AG04449 (cell line): Measurements from ENCODE around the gene TWSG1.
"Not testable (repeated sequence)": the region's sequence is repeated elsewhere in the genome, so short reads cannot be mapped to it uniquely, and the experiment has no call there.

Experiments used
- CTCF ChIA-PET: fragments of 350-600 bp; formaldehyde crosslinking; extraction: SDS; loops from one replicate; lab custom pipeline; 2021; ENCODE audit warnings: antibody characterized with exemption; lab: Yijun Ruan, JAX
- POLR2A ChIA-PET: fragments of 400-600, 350-600 bp; formaldehyde crosslinking; extraction: SDS; loops from one replicate; lab custom pipeline; 2020; ENCODE audit warnings: antibody characterized with exemption, inconsistent platforms; lab: Yijun Ruan, JAX
- DNase-seq: peaks from one replicate; pipeline ENCODE4 v3.0.0-alpha.2; 2010; ENCODE audit warnings: low read depth, low spot score
- H3K4me3 ChIP-seq: 2 replicates; pipeline ENCODE4 v1.5.1; 2011; ENCODE audit warnings: low read depth, mild to moderate bottlenecking, control low read depth, low read length
- TF ChIP-seq, protein P1 (sequence below): IDR thresholded peaks from one replicate; pipeline ENCODE4 v1.5.1; 2011; ENCODE audit warnings: mild to moderate bottlenecking, moderate library complexity, low read length, control low read depth, inconsistent platforms; ENCODE audit not compliant: insufficient read depth; ENCODE audit errors: missing control alignments

The TWSG1 gene

GRCh38 chr18:9428301-9428706 is 93.7 kb downstream of the TWSG1 start:
- POLR2A ChIA-PET, result no interaction called here
- CTCF ChIA-PET, result no interaction called here
- H3K4me3 ChIP-seq, result no peak overlapping the region
- TF ChIP-seq, protein P1, sequence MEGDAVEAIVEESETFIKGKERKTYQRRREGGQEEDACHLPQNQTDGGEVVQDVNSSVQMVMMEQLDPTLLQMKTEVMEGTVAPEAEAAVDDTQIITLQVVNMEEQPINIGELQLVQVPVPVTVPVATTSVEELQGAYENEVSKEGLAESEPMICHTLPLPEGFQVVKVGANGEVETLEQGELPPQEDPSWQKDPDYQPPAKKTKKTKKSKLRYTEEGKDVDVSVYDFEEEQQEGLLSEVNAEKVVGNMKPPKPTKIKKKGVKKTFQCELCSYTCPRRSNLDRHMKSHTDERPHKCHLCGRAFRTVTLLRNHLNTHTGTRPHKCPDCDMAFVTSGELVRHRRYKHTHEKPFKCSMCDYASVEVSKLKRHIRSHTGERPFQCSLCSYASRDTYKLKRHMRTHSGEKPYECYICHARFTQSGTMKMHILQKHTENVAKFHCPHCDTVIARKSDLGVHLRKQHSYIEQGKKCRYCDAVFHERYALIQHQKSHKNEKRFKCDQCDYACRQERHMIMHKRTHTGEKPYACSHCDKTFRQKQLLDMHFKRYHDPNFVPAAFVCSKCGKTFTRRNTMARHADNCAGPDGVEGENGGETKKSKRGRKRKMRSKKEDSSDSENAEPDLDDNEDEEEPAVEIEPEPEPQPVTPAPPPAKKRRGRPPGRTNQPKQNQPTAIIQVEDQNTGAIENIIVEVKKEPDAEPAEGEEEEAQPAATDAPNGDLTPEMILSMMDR, result no peak
- no peak for DNase-seq

DNA sequence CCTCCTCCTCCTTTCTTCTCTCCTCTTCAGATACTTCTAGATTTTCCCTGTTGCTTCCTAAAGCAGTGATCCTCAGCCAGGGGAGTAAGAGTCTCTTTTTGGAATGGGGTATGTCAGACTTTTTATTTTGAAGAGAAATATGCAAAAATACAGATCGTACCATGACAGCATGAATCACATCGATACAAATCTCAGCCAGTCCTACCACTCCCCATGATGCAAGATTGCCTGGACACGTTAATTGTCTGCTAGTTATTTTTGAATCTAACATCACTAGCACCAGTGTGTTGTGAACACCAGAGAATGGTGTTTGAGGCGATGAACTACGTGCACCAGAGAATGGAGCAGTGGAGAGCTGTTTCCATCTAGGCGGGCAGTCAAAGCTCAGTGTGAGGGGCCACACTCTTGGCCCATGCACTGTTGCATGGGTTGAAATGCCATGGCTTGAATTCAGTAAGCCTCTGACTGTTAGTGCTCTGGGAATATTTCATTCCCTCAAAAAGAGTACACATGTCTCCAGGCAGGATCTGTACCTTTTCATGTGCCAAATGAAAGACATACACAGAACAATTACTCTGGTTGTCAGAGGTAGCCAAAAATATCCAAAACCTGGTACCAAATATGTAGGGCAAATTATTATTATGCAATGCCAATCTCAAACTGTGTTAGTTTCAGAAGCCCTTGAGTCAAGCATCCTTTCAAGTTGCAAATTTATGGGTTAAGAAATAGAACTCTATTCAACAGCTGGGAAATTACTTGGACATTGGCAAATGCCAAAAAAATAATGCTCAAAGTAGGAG is 94.5 kb downstream of the TWSG1 start:
- TF ChIP-seq, protein P1, result no peak
- ChIA-PET CTCF (interaction anchor here (0.5 kb wide), 1 partner anchor 11 kb away, joined by 3 read pairs; no protein-coding TSS in a partner anchor), POLR2A (no interaction called here)

DNA sequence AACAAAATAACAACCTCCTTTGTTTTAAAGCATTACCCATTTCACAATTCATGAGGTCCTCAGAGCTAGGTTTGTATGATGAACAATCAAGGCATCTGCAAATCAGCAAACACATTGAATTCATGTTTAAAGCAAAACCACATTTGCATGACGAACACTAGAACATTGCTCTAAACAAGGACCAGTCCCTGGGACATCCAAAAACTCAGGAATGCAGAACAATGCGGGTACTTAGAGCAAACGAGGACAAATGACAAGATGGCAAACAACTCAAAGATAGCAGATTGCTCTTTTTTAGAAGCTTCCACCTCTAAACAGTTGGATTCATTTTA is 95.1 kb downstream of the TWSG1 start:
- ChIA-PET CTCF (no interaction called here), POLR2A (no interaction called here)
- TF ChIP-seq, protein P1, result no peak
- DNase-seq, result no peak
- H3K4me3 ChIP-seq, result no peak overlapping the region

More for the DNA sequence above, 94.5 kb downstream of the TWSG1 start:
- no peak overlapping the region for H3K4me3 ChIP-seq
- no peak for DNase-seq

DNA sequence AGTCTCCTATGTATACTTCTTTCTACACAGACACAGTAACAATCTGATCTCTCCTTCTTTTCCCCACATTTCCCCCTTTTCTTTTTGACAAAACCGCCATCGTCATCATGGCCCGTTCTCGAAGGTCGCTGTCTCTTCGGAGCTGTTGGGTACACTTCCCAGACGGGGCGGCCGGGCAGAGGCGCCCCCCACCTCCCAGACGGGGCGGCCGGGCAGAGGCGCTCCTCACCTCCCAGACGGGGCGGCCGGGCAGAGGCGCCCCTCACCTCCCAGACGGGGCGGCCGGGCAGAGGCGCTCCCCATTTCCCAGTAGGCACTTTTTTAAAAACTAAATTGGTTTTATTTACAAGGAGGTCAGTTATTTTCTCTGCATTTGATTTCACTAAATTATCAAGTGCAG is 95.7 kb downstream of the TWSG1 start:
- CTCF ChIA-PET, DNase-seq, POLR2A ChIA-PET, H3K4me3 ChIP-seq: not testable (repeated sequence)

- ChIA-PET POLR2A (no interaction called here), CTCF (no interaction called here)
- H3K4me3 ChIP-seq, result no peak overlapping the region
- TF ChIP-seq, protein P1, result no peak
- DNase-seq, result no peak
These were observed 96.7 kb downstream of the TWSG1 start for GRCh38 chr18:9431296-9431695.

DNA sequence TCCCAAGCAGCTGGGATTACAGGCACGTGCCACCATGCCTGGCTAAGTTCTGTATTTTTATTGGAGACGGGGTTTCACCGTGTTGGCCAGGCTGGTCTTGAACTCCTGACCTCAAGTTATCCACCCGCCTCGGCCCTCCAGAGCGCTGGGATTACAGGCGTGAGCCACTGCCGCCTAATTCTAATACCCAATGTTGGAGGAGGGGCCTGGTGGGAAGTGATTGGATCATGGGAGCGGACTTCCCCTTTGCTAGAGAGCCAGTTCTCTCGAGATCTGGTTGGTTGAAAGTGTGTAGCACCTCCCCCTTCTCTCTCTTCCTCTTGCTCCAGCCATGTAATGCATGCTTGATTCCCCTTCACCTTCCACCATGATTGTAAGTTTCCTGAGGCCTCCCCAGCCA is 98.5 kb downstream of the TWSG1 start:
- H3K4me3 ChIP-seq, POLR2A ChIA-PET, DNase-seq: not testable (repeated sequence)
- CTCF ChIA-PET, result interaction anchor here (0.8 to 1.1 kb wide), 2 partner anchors 30 to 84 kb away, joined by 3 to 4 read pairs; no protein-coding TSS in a partner anchor

GRCh38 chr18:9433671-9434121 is 99.1 kb downstream of the TWSG1 start:
- ChIA-PET POLR2A (no interaction called here), CTCF (interaction anchor here (1.1 kb wide), 1 partner anchor 29 kb away, joined by 4 read pairs; no protein-coding TSS in a partner anchor)
- no peak overlapping the region for H3K4me3 ChIP-seq
- TF ChIP-seq, protein P1, result no peak
- no peak for DNase-seq
